ENCODE results near the gene RAB22A.

RAB22A gene

GRCh38 chr20:58309591-58310290, at the start of gene RAB22A:
TSS of gene RAB22A (plus strand) at chr20:58309715. CDS start at chr20:58309977, 262 bp downstream.
- DNase-seq (ENCODE audit: low read depth in 3 of 3) = peak; percentile 65 to 80 (median 66)

- no peak for DNase-seq (ENCODE audit: low read depth in 3 of 3)
Measured at GRCh38 chr20:58260006-58260405, 49.5 kb upstream of the RAB22A start.

- DNase-seq (ENCODE audit: low read depth in 3 of 3) = no peak
Measured at GRCh38 chr20:58261660-58262059, 47.9 kb upstream of the RAB22A start.

GRCh38 chr20:58264271-58264670, 45.2 kb upstream of the RAB22A start:
- no peak for DNase-seq (ENCODE audit: low read depth in 3 of 3)

- no peak for DNase-seq (ENCODE audit: low read depth in 3 of 3)
Measured at GRCh38 chr20:58267389-58268215, 41.9 kb upstream of the RAB22A start.

- no peak for DNase-seq (ENCODE audit: low read depth in 3 of 3)
Measured at GRCh38 chr20:58268421-58268821, 41.1 kb upstream of the RAB22A start.

GRCh38 chr20:58268936-58269619, 40.4 kb upstream of the RAB22A start:
- DNase-seq (ENCODE audit: low read depth in 3 of 3) = no peak

- peak; percentile 33 to 58 (median 49) for DNase-seq (ENCODE audit: low read depth in 3 of 3)
Measured at GRCh38 chr20:58271606-58272351, 37.7 kb upstream of the RAB22A start.

GRCh38 chr20:58274384-58274783, 35.1 kb upstream of the RAB22A start:
- DNase-seq (ENCODE audit: low read depth in 3 of 3) = no peak

GRCh38 chr20:58277107-58277506, 32.4 kb upstream of the RAB22A start:
- DNase-seq (ENCODE audit: low read depth in 3 of 3) = no peak

- no peak for DNase-seq (ENCODE audit: low read depth in 3 of 3)
Measured at GRCh38 chr20:58277578-58278472, 31.7 kb upstream of the RAB22A start.

- DNase-seq (ENCODE audit: low read depth in 3 of 3) = no peak
Measured at GRCh38 chr20:58286729-58287128, 22.8 kb upstream of the RAB22A start.

- DNase-seq (ENCODE audit: low read depth in 3 of 3) = no peak
Measured at GRCh38 chr20:58287638-58288037, 21.9 kb upstream of the RAB22A start.

- no peak for DNase-seq (ENCODE audit: low read depth in 3 of 3)
Measured at GRCh38 chr20:58289143-58289542, 20.4 kb upstream of the RAB22A start.

GRCh38 chr20:58293453-58293852, 16.1 kb upstream of the RAB22A start:
- no peak for DNase-seq (ENCODE audit: low read depth in 3 of 3)

GRCh38 chr20:58294497-58295455, 14.7 kb upstream of the RAB22A start:
- DNase-seq (ENCODE audit: low read depth in 3 of 3) = no peak

- no peak for DNase-seq (ENCODE audit: low read depth in 3 of 3)
Measured at GRCh38 chr20:58296051-58296837, 13.3 kb upstream of the RAB22A start.

- no peak for DNase-seq (ENCODE audit: low read depth in 3 of 3)
Measured at GRCh38 chr20:58297394-58297793, 12.1 kb upstream of the RAB22A start.

GRCh38 chr20:58300321-58300720, 9.2 kb upstream of the RAB22A start:
- DNase-seq (ENCODE audit: low read depth in 3 of 3) = no peak
